HG02763 (cell line): Measurements from ENCODE around the gene TAF11L3.
"Not testable (repeated sequence)": the region's sequence is repeated elsewhere in the genome, so short reads cannot be mapped to it uniquely, and the experiment has no call there.

ENCODE experiments used
- ATAC-seq: cut with Tn5 transposase; IDR thresholded peaks from one replicate; pipeline ENCODE4 v1.9.1; 2021; ENCODE audit warnings: mild to moderate bottlenecking, moderate library complexity; ENCODE audit not compliant: unreplicated experiment

Gene TAF11L3

DNA sequence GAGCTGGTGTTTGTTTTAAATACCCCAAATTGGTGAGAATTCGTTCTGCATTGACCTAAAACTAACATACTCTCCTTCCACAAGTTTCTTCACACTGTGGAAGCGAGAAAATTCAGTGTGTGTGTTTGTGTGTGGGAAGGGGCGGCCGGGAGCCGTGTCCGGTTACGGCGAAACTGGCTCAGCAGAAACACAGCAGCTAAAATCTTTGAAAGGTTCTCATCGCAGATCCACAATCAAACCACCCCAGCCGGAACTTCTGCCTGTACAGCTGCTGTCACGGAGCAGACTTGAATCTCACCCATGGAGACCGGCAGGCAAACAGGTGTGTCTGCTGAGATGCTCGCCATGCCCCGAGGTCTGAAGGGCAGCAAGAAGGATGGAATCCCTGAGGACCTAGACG is at the start of gene TAF11L3:
TAF11L3 (plus strand) TSS at position 301 of the 400 bp plus-strand sequence.
- not testable (repeated sequence) for ATAC-seq

DNA sequence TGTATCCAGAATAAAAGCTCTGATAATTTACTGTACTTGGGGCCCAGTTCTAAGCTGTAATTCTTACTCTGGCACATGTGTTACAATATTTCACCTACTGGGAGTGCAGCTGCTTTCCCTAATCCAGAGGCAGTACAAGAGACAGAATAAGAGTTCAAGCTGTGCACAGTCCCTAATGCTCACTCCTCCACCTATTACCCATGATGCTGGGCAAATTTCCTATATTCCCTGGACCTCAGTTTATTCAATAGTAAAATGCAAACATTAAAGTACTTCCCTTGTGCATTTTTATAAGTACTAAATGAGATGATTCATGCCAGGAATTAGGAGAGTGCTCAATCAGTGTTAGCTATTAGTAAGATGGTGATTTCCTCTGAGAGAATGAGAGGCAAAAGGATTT is 48.1 kb upstream of the TAF11L3 start:
- ATAC-seq: no peak

DNA sequence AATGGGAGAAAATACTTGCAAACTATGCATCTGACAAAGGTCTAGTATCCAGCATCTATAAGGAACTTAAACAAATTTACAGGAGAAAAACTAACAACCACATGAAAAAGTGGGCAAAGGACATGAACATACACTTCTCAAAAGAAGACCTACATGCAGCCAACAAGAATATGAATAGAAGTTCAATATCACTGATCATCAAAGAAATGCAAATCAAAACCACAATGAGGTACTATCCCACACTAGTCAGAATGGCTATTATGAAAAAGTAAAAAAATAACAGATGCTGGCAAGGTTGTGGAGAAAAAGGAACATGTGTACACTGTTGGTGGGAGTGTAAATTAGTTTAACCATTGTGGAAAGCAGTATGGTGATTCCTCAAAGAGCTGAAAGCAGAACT is 43.1 kb upstream of the TAF11L3 start:
- ATAC-seq: not testable (repeated sequence)

DNA sequence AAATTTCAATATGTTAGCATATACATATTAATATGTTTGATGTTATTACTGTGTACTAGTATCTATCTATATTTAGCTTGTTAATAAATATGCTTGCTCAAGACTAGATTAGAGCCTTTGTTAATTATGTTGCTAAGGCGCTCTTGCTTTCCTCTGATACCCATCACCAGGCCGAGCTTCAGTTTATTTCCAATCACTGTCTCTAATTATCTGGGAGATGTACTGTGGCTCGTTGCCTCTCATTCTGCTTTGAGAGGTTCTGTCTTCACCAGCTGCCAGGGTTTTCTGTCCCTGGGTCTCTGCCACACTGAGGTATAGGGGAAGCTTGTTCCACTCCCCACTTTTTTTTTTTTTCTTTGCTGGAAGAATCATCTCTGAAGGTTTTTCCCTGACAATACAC is 41.1 kb upstream of the TAF11L3 start:
- ATAC-seq: no peak

DNA sequence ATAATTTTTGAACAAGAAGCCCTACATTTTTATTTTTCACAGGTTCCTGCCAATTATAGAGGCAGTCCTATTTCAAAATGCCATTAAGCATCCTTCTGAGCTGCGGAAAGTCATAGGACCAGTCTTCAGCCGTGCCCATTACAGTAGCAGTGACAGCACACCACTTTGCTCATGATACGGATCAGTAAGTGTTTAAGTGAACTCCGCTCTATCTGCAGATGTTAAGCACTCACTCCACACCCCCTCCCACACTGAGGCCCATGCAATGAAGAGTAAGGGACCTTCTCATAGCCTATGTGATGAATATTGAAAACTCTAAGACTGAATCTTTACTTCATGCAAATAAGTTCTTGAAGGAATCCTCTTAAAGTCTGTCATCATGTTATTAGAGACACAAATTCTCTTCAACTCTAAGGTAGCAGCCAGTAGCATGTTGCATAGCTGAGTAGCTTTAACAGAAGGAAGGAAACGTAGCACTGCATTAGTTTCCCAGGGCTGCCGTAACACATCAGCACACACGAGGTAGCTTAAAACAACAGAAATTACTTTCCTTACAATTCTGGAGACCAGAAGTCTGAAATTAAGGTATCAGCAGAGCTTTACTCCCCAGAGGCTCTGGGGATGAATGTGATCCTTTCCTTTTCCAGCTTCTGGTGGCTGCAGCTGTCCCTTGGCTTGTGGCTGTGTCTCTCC is 40.4 kb upstream of the TAF11L3 start:
- no peak for ATAC-seq

DNA sequence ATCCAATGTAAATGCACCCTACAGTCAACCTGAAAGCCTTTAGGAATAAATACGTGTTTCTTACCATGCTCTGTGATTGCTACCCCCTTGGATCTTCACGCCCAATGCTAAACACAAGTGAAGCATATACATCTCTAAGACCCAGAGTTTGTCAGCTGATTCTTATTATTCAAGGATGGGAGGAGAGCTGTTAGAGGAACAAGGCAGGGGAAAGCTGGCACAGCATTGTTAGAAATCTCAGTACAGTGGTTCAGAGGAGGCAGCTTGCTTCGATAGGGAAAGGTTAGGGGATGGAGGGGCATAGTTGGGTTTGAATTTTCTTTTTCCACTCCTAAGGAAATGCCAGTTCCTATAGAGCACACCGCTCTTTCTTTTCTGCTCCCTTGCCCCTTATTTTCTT is 36.8 kb upstream of the TAF11L3 start:
- no peak for ATAC-seq

DNA sequence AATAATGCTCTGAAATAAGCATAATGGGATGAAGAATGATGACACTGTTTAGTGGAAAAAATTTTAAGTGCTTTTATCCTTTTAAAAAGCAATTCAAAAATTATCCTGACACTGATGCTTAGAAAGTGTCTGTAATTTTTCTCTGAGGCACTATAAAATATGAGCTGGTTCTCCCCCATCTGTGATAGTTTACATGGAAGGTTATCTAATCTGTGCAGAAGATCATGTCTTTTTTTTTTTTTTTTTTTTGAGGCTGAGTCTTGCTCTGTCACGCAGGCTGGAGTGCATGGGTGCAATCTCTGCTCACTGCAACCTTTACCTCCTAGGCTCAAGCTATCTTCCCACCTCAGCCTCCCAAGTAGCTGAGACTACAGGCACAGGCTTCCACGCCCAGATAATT is 35.4 kb upstream of the TAF11L3 start:
- no peak for ATAC-seq

DNA sequence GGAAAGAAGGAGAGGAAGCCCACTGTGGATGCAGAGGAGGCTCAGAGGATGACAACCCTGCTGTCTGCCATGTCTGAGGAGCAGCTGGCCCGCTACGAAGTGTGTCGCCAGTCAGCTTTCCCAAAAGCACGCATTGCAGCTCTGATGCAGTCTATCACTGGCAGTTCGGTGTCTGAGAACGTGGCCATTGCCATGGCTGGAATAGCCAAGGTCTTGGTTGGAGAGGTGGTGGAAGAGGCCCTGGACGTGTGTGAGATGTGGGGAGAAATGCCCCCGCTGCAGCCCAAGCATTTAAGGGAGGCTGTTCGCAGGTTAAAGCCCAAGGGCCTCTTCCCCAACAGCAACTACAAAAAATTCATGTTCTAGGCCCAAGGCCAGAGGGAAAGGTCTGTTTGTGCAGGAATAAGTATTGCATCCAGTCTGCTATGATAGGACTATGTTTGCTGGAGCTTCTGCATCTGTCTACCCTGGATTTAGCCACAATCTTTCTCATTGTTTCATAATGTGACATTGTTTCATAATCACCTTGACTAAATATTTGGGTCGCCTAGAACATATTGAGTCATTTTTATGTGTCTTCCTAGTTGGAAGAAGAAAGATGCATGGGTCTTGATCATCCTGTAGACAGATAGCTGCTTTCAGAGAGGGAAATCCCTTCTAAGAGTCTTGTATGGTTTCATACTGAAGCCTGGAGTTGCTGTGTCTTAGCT is 31.5 kb upstream of the TAF11L3 start:
- ATAC-seq: not testable (repeated sequence)

DNA sequence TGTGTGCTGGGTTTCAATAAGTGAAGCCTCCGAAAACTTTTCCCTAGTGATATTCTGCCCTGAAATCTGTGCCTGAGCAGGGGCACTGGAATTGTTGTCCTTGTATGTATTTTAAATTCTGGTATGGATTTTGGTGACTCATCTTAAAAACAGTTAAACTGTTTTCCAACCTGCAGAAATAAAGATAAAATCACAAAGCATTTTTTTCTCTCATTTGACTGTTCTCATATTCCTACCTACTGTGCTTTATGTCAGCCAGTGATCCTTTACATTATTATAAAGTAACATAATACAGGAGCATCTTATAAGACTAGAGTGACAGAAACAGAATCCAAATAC is 31.0 kb upstream of the TAF11L3 start:
- no peak for ATAC-seq

DNA sequence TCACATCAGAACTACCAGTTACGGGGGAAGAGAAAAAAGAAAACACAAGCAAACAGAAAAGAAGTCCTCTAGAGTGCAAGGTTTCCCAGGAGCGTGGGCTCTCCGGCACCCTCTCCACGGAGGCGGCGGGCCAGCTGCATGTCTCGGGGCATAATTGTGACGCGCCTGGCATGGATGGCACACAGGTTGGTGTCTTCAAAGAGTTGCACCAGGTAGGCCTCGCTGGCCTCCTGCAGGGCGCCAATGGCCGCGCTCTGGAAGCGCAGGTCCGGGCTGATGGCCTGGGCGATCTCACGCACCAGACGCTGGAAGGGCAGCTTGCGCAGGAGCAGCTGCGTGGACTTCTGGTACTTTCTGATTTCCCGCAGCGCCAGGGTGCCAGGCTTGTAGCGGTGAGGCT is 26.9 kb upstream of the TAF11L3 start:
- not testable (repeated sequence) for ATAC-seq

DNA sequence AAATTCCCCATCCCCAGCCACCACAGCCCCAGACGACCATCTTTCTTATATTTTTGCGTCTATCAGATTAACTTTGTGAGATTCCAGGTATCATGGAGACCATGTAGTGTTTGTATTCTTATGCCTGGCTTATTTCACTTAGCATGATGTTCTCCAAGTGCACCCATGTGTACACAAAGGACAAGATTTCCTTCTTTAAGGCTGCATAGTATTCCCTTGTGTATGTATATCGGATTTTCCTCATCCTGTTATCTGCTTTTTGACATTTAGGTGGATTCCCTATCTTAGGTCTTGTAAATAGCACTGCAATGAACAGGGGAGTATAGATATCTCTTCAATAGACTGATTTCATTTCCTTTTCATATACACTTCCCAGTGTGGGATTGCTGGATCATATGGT is 25.4 kb upstream of the TAF11L3 start:
- ATAC-seq: no peak

DNA sequence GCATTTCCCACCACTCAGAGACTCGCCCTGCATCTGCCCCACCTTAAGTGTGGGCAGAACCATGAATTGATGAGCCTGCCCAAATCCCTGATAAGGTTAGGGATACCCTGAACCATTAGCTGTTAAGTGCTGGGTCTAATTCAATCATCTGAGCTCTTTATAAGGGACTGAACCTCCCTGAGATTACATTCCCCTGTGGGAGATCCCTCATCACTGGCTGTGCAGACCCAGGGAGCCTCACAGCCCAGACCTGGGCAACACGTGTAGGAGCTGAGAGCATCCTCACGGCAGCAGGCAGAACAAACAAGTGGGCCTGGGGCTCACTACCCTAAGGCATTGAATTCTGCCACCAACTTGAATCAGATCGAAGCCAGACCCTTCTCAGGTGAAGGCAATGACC is 20.7 kb upstream of the TAF11L3 start:
- no peak for ATAC-seq

DNA sequence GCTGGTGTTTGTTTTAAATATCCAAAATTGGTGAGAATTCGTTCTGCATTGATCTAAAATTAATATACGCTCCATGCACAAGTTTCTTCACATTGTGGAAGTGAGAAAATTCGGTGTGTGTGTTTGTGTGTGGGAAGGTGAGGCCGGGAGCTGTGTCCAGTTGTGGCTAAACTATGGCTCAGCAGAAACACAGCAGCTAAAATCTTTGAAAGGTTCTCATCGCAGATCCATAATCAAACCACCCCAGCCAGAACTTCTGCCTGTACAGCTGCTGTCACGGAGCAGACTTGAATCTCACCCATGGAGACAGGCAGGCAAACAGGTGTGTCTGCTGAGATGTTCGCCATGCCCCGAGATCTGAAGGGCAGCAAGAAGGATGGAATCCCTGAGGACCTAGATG is 20.2 kb upstream of the TAF11L3 start, which contains the start of gene TAF11L2:
TAF11L2 (plus strand) TSS at position 301 of the 400 bp plus-strand sequence.
- ATAC-seq: not testable (repeated sequence)

DNA sequence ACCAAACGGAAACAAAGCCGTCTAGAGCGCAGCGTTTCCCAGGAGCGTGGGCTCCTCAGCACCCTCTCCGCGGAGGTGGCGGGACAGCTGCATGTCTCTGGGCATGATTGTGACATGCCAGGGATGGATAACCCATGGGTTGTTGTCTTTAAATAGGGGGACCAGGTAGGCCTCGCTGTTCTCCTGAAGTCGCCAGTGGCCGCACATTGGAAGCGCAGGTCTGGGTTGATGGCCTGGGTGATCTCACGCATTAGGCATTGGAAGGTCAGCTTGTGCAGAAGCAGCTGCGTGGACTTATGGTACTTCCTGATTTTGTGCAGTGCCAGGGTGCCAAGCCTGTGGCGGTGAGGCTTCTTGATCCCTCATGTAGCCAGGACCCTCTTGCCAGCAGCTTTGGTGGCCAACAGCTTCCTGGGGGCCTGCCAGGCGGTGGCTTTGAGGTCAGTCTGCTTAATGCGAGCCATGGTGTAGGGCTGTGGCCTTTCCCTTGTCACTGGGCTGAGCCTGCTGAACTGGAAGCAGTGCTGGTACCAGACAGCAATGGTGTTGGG is 6.3 kb upstream of the TAF11L3 start:
- ATAC-seq: no peak

DNA sequence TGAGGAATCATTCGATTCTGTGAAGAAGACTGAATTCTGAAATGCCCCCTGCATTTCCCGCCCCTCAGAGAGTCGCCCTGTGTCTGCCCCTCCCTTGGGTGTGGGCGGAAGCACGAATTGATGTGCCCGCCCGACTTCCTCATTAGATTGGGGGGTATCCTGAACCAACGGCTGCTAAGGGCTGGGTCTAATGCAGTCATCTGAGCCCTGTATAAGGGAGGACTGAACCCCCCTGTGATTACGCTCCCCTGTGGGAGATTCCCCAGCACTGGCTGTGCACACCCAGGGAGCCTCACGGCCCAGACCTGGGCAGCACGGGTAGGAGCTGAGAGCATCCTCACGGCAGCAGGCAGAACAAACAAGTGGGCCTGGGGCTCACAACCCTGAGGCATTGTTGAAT is 641 bp upstream of the TAF11L3 start:
- ATAC-seq: not testable (repeated sequence)

DNA sequence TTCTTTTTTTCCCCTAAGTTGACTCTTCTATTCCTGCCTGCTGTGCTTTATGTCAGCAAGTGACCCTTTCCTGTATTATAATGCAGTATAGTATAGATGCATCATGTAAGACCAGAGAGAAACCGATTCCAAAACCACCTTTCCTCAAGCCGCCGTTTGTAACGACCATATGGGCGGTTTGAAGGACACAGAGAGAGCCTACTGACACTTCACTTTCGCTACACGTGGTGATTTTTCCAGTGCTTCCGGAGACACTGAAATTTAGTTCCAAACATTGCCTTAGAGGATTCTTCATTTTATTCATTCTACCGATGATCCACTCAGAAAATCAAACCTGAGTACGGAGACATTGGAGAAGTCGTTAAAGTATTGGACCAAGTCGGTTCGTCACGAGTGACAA is 1.3 kb downstream of the TAF11L3 start:
- ATAC-seq: not testable (repeated sequence)

DNA sequence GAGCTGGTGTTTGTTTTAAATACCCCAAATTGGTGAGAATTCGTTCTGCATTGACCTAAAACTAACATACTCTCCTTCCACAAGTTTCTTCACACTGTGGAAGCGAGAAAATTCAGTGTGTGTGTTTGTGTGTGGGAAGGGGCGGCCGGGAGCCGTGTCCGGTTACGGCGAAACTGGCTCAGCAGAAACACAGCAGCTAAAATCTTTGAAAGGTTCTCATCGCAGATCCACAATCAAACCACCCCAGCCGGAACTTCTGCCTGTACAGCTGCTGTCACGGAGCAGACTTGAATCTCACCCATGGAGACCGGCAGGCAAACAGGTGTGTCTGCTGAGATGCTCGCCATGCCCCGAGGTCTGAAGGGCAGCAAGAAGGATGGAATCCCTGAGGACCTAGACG is 3.3 kb downstream of the TAF11L3 start, which contains the start of gene TAF11L4:
TAF11L4 (plus strand) TSS at position 301 of the 400 bp plus-strand sequence.
- not testable (repeated sequence) for ATAC-seq

DNA sequence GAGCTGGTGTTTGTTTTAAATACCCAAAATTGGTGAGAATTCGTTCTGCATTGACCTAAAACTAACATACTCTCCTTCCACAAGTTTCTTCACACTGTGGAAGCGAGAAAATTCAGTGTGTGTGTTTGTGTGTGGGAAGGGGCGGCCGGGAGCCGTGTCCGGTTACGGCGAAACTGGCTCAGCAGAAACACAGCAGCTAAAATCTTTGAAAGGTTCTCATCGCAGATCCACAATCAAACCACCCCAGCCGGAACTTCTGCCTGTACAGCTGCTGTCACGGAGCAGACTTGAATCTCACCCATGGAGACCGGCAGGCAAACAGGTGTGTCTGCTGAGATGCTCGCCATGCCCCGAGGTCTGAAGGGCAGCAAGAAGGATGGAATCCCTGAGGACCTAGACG is 6.8 kb downstream of the TAF11L3 start, which contains the start of gene TAF11L5:
TAF11L5 (plus strand) TSS at position 301 of the 400 bp plus-strand sequence.
- ATAC-seq: not testable (repeated sequence)

DNA sequence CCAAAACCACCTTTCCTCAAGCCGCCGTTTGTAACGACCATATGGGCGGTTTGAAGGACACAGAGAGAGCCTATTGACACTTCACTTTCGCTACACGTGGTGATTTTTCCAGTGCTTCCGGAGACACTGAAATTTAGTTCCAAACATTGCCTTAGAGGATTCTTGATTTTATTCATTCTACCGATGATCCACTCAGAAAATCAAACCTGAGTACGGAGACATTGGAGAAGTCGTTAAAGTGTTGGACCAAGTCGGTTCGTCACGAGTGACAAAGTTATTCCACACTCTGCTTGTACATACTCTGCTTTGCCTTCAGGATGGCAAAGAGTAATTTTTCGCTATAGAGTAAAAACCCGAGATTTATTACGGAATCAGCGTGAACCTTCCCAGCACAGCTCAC is 8.3 kb downstream of the TAF11L3 start:
- ATAC-seq: not testable (repeated sequence)

DNA sequence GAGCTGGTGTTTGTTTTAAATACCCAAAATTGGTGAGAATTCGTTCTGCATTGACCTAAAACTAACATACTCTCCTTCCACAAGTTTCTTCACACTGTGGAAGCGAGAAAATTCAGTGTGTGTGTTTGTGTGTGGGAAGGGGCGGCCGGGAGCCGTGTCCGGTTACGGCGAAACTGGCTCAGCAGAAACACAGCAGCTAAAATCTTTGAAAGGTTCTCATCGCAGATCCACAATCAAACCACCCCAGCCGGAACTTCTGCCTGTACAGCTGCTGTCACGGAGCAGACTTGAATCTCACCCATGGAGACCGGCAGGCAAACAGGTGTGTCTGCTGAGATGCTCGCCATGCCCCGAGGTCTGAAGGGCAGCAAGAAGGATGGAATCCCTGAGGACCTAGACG is 10.2 kb downstream of the TAF11L3 start, which contains the start of gene TAF11L6:
TAF11L6 (plus strand) TSS at position 301 of the 400 bp plus-strand sequence.
- ATAC-seq: not testable (repeated sequence)
